Transverse colon (tissue), 4 donors: Measurements from ENCODE around the gene FITM2. TPM values are rescaled to one million over a fixed set of nuclear protein-coding genes. Genes with fewer than 3 reads are reported as not detected.

Experiments
- DNase-seq: peaks from one replicate; pipeline ENCODE4 v3.0.0-alpha.2; 2019
- H3K27ac ChIP-seq, 4 donors: fragments of 200-600 bp; sonication (generic); 2 replicates each; pipeline ENCODE4 v1.5.1; 2016 to 2018; ENCODE audit warnings: inconsistent platforms in 4 of 4
- H3K27me3 ChIP-seq: fragments of 200-600 bp; sonication (generic); 2 replicates; pipeline ENCODE4 v1.5.1; 2017; ENCODE audit warnings: inconsistent platforms
- H3K36me3 ChIP-seq, 4 donors: fragments of 200-600 bp; sonication (generic); 2 replicates each; pipeline ENCODE4 v1.5.1; 2017 to 2019; ENCODE audit warnings: inconsistent platforms in 4 of 4
- H3K4me1 ChIP-seq, 4 donors: fragments of 200-600 bp; sonication (generic); 2 replicates each; pipeline ENCODE4 v1.5.1; 2017 to 2020; ENCODE audit warnings: inconsistent platforms in 4 of 4
- H3K4me3 ChIP-seq, 4 donors: fragments of 200-600 bp; sonication (generic); 1 replicate in 1 of 4; 2 replicates in 3 of 4; pipeline versions ENCODE4 v1.5.1 to v1.6.1; 2017 to 2019; ENCODE audit warnings: inconsistent platforms in 4 of 4
- H3K9me3 ChIP-seq, 2 donors: fragments of 200-600 bp; sonication (generic); 2 replicates each; pipeline ENCODE4 v1.5.1; 2017 to 2019; ENCODE audit warnings: inconsistent platforms in 2 of 2
- CTCF ChIP-seq, 5 experiments: fragments of 200-600 bp in 3 of 5; fragments of 450-650 bp in 2 of 5; sonication (generic) in 3 of 5; IDR thresholded peaks; 1 replicate in 2 of 5; 2 replicates in 3 of 5; pipeline ENCODE4 v1.5.1; 2016 to 2017; ENCODE audit warnings: antibody characterized with exemption in 5 of 5, inconsistent platforms in 3 of 5, mild to moderate bottlenecking in 2 of 5, moderate library complexity in 1 of 5
- EP300 ChIP-seq: sonication (generic); formaldehyde crosslinking; IDR thresholded peaks from one replicate; pipeline ENCODE4 v1.6.1; 2017; ENCODE audit warnings: antibody characterized with exemption, low read depth
- POLR2A ChIP-seq: fragments of 450-650 bp; IDR thresholded peaks from one replicate; pipeline ENCODE4 v1.6.1; 2016; ENCODE audit warnings: antibody characterized with exemption, mild to moderate bottlenecking, moderate library complexity
- POLR2AphosphoS5 ChIP-seq, 3 donors: sonication (generic); formaldehyde crosslinking; IDR thresholded peaks; one replicate each; pipeline ENCODE4 v1.6.1; 2016; ENCODE audit warnings: antibody characterized with exemption in 3 of 3
- WGBS, 2 donors: methylation state at CpG; one replicate each; pipeline ENCODE4 v1.1.5; 2018; ENCODE audit warnings: low coverage in 1 of 2; 5-methylcytosine and 5-hydroxymethylcytosine counted together
- in situ Hi-C, 4 donors: fragments of 200-750 bp; cut with MboI; loops; one replicate each; pipeline versions ENCODE4 v1.15.0 to v1.15.1; 2017; ENCODE audit warnings: low sequenced_read_pairs in 3 of 4, low pct_ligation_motif_present in 1 of 4, low pct_unique_long_range_greater_than_20kb in 1 of 4
- intact Hi-C: fragments of 100-400 bp; cut with DNase I; formaldehyde crosslinking; loops from one replicate; pipeline ENCODE4 v1.15.1; 2023; ENCODE audit warnings: low total_unique reads
- total RNA-seq, 4 donors: library from RNA; depleted of rRNA; stranded (reverse); fragments of >200 nt; gene quantifications; one replicate each; pipeline ENCODE4 v1.1.0, GENCODE V29; 2016

Gene FITM2
- total RNA-seq, 4 donors from 2014 or later: 4.1 to 12.4 (median 9.7) TPM

DNA sequence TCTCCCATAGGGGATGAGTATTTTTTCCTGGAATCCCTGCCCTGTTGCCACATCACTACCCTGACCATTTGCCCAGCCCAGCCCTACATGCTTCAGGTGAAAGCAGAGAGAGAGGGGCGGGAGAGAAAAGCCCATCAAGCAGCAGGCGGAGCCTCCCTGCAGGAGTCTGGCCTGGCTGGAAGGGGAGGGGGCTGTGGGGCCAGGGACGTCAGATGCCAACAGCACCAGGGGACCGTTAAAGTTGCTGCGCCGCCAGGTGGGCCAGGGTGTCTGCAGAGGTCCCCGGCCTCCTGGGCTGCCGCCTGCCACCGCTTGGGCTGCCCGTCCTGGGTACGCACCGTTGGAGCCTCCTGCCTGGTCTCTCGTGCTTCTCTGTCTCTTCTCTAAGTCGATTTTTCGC lies 25.1 kb upstream of the FITM2 start:
- Histone ChIP-seq H3K9me3 (no peaks in the 10 kb centered on the region), H3K4me1 (no peaks in the 10 kb centered on the region), H3K27me3 (peaks cover 4% of the 10 kb centered on the region), H3K4me3 (no peak overlapping the region), H3K36me3 (no peaks in the 10 kb centered on the region), H3K27ac (no peak overlapping the region)
- 64 to 67% methylated on average over 1 to 15 of the region's 15 CpGs for WGBS, 2 donors
- intact Hi-C loops (no loop called here), in situ Hi-C loops (no loop called here)
- no peak for DNase-seq
- TF ChIP-seq POLR2AphosphoS5 (IDR thresholded peaks at IDR 0.05): no peak

DNA sequence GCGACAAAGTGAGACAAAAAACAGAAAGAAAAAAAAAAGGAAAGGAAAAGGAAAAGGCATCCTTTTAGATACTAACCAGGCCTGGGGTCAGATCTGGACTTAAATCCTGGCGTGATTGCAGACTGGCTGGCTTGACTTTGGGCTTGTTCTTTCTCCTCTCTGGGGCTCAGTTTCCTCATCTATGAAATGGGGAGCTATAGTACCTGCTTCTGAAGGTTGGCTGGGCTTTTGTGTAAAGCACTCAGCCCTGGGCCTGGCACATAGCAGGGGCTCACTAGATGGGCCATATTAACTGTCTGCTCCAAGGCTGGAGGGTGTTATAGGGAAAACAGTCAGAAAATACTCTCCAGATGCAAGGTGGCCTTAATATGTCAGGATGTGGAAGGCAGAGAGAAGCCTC lies 24.7 kb upstream of the FITM2 start:
- no peaks in the 10 kb centered on the region for H3K36me3 ChIP-seq
- no peaks in the 10 kb centered on the region for H3K4me1 ChIP-seq
- WGBS, 2 donors: 95% methylated on average over 2 of the region's 2 CpGs; no CpG with 5 or more reads in 1 of the 2 donors
- in situ Hi-C loops (no loop called here), intact Hi-C loops (no loop called here)
- DNase-seq: no peak
- H3K4me3 ChIP-seq: no peak overlapping the region
- peaks cover 4% of the 10 kb centered on the region for H3K27me3 ChIP-seq
- H3K27ac ChIP-seq: no peak overlapping the region
- no peaks in the 10 kb centered on the region for H3K9me3 ChIP-seq
- TF ChIP-seq POLR2AphosphoS5 (IDR thresholded peaks at IDR 0.05) (no peak), CTCF (IDR thresholded peaks at IDR 0.05) (no peak), EP300 (no peak), POLR2A (no peak)

DNA sequence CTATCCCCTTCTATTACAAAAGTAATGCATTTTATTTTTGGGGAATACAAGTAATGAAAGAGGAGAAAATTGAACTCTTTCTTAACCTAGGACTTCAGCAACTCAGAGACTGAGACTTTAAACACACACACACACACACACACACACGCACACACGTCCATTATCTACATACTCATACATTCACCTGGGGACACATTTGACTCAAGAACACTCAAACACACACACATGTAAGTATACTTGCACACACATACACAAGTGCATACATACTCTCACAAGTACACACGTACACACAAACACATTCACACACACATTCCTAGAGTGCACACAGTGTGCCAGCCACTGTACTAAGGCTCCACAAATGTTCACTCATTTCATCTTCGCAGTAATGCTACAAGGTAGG lies 23.7 kb upstream of the FITM2 start:
- Histone ChIP-seq H3K27ac (no peak overlapping the region), H3K4me1 (no peaks in the 10 kb centered on the region), H3K9me3 (no peaks in the 10 kb centered on the region), H3K36me3 (no peaks in the 10 kb centered on the region), H3K4me3 (no peak overlapping the region), H3K27me3 (peaks cover 4% of the 10 kb centered on the region)
- DNase-seq: no peak
- TF ChIP-seq POLR2AphosphoS5 (IDR thresholded peaks at IDR 0.05) (no peak), CTCF (IDR thresholded peaks at IDR 0.05) (no peak), POLR2A (no peak), EP300 (no peak)
- in situ Hi-C loops: no loop called here
- intact Hi-C loops: no loop called here
- 83% methylated on average over 2 to 4 of the region's 4 CpGs for WGBS, 2 donors

DNA sequence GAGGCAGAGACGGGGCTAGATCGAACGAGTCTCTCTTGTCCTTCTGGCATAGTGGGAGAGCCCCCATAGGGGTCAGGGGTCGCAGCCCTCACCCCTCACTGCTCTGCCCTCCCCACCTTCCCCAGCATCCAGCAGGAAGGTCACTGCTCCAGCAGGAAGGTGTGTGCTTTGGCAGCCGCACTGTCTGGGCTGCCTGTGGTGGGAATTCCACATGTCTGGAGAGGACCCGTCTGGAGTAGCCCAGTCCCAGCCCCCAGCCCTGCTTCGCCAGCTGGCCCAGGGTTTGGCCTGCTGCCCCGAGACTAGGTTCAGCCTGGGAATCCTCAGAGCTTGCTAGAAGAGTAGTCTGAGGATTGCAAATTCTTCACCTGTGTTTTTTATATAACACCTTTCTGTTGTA lies 23.3 kb upstream of the FITM2 start:
- Histone ChIP-seq H3K4me1 (no peaks in the 10 kb centered on the region), H3K36me3 (no peaks in the 10 kb centered on the region), H3K9me3 (no peaks in the 10 kb centered on the region), H3K4me3 (no peak overlapping the region), H3K27me3 (peaks cover 4% of the 10 kb centered on the region), H3K27ac (no peak overlapping the region)
- TF ChIP-seq EP300: no peak
- TF ChIP-seq POLR2A: no peak
- no peak for TF ChIP-seq POLR2AphosphoS5 (IDR thresholded peaks at IDR 0.05)
- TF ChIP-seq CTCF (IDR thresholded peaks at IDR 0.05): no peak
- intact Hi-C loops (no loop called here), in situ Hi-C loops (no loop called here)
- DNase-seq: no peak
- 45% methylated on average over 8 of the region's 8 CpGs; no CpG with 5 or more reads in 1 of the 2 donors for WGBS, 2 donors

DNA sequence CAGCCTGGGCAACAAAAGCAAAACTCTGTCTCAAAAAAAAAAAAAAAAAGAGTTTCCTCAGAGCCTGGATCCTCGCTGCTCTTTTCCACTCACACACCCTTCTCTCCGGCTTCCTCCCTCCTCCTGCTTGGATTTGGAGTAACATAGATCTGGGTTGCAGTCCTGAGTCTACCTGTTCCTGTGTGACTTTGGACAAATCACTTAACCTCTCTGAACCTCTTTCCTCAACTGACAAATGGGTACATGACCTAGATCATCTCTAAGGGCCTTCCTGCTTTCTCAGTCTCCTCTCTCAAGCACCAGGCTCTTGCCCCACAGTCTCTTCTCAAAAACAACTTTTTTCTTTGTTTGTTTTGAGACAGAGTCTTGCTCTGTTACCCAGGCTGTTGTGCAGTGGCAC lies 20.2 kb upstream of the FITM2 start:
- intact Hi-C loops (no loop called here), in situ Hi-C loops (no loop called here)
- Histone ChIP-seq H3K27me3 (peaks cover 21% of the 10 kb centered on the region), H3K4me3 (no peak overlapping the region), H3K9me3 (no peaks in the 10 kb centered on the region), H3K27ac (no peak overlapping the region), H3K4me1 (peaks cover 0 to 8% (median 7%) of the 10 kb centered on the region in 4 donors), H3K36me3 (no peaks in the 10 kb centered on the region)
- WGBS, 2 donors: 89% methylated on average over 2 of the region's 2 CpGs; no CpG with 5 or more reads in 1 of the 2 donors
- TF ChIP-seq POLR2A (no peak), POLR2AphosphoS5 (IDR thresholded peaks at IDR 0.05) (no peak), EP300 (no peak)
- no peak for DNase-seq
